Stimulated activated CD4-positive, alpha-beta T cell treated with anti-CD3 and anti-CD28 coated beads, TNF-alpha, amount 100 ng/mL, for 24 hours (primary cell): Measurements from ENCODE around the gene ZZZ3.
A peak's percentile ranks its signal among the peaks of the same experiment; 100 is the strongest.
"Not testable (repeated sequence)": the region's sequence is repeated elsewhere in the genome, so short reads cannot be mapped to it uniquely, and the experiment has no call there.

ENCODE experiments used
- DNase-seq, 3 experiments: peaks; one replicate each; pipeline ENCODE4 v3.0.0-alpha.2; 2020; ENCODE audit warnings: low read depth in 3 of 3

The ZZZ3 gene

GRCh38 chr1:77682460-77683159 is at the start of gene ZZZ3:
Gene ZZZ3, minus strand, starts transcription at chr1:77682658. Its CDS starts 49,304 bp downstream, at chr1:77633354.
- DNase-seq: peak; percentile 75 to 90 (median 83)

DNA sequence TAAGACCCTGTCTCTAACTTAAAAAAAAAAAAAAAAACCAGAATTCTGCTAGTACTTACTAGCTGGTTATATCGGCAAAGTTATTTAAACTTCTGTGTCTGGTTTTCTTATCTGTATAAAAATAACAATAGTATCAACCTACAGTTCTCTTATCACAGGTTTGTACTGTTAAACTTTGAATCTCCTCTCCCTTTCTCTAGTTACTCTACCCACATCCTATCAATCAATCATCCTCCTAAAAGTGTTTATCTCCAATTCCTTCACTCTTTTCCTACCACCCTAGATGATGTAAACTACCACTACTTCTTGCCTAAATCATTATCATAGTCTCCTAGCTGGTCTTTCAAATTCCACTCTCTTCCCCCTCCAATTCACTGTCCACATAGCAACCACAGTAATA is 49.6 kb upstream of the ZZZ3 start:
- DNase-seq: no peak

- DNase-seq: no peak
Measured at GRCh38 chr1:77725706-77726105, 43.2 kb upstream of the ZZZ3 start.

- DNase-seq: no peak
Measured at GRCh38 chr1:77718181-77718580, 35.7 kb upstream of the ZZZ3 start.

DNA sequence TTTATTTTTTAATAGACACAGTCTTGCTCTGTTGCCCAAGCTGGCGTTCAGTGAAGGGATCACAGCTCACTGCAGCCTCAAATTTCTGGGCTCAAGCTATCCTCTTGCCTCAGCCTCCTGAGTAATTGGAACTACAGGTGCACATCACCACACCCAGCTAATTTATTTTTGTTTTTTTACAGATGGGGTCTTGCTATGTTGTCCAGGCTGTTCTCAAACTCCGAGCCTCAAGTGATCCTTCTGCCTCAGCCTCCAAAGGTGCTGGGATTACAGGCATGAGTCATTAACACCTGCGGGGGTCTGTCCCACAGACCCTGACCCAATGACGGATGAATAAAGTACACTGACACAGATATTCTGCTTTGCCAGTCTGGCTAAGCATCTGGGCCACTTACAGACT is 33.6 kb upstream of the ZZZ3 start:
- DNase-seq: no peak

- no peak for DNase-seq
Measured at GRCh38 chr1:77709727-77710126, 27.3 kb upstream of the ZZZ3 start.

DNA sequence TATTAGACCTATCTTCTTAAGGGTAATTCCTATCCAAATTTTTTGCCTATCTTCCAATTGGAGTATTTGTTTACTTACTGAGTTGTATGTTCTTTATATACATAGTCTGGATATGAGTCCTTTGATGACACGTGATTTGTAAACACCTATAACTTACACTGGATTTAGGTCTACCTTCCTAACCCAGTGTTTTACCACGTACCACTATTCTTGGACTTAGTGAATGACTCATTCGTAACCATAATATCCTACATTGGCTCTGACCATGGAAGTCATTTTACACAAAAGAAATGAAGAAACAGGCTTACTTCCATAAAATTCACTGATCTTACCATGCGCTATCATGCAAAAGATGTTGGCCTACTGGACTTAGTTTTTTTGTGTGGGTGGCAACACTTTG is 23.9 kb upstream of the ZZZ3 start:
- DNase-seq: no peak

DNA sequence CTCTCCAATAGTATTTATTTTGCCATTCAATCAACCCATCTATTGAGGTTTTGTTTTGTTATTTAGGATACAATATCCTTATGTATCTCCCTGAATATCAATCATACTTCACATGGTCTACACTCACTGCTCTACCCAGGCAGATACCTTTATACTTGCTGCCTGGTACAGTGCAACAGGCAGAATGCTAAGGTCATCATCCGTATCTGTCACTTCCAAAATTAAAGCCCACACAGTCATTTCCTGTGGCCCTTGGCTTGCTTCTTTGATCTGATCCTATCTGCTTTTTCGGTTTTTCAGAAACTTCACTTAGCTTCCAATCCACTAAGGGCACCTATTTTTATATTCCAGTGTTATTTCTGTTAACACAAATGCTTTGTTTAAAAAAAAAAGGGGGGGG is 22.3 kb upstream of the ZZZ3 start:
- DNase-seq: no peak

GRCh38 chr1:77699673-77700072 is 17.2 kb upstream of the ZZZ3 start:
- DNase-seq: not testable (repeated sequence)

GRCh38 chr1:77697441-77697840 is 15.0 kb upstream of the ZZZ3 start:
- DNase-seq: no peak

GRCh38 chr1:77688939-77689338 is 6.5 kb upstream of the ZZZ3 start:
- no peak for DNase-seq

DNA sequence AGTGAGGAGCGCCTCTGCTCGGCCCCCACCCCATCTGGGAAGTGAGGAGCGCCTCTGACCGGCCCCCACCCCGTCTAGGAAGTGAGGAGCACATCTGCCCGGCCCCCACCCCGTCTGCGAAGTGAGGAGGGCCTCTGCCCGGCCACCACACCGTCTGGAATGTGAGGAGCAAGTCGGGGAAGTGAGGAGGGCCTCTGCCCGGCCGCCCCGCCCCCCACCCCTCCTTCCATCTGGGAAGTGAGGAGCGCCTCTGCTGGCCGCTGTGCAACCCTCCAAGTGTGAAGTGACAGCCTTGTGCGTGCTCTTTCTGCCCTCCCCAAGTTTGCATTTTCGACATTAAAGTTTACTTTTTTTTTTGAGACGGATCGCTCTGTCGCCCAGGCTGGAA is 5.1 kb upstream of the ZZZ3 start:
- no peak for DNase-seq

DNA sequence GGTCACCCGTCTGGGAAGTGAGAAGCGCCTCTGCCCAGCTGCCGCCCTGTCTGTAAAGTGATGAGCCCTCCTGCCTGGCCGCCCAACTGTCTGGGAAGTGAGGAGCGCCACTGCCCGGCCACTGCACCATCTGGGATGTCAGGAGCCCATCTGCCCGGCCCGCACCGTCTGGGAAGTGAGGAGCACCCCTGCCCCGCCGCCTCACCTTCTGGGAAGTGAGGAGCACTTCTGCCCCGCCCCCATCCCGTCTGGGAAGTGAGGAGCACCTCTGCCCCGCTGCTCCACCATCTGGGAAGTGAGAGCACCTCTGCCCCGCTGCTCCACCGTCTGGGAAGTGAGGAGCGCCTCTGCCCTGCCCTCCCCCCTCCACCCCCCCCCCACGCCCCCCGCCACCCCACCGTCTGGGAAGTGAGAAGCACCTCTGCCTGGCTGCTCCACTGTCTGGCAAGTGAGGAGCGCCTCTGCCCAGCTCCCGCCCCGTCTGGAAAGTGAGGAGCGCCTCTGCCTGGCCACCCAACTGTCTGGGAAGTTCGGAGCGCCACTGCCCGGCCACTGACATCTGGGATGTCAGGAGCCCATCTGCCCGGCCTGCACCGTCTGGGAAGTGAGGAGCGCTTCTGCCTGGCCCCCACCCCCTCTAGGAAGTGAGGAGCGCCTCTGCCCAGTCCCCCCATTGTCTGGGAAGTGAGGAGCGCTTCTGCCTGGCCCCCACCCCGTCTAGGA is 4.5 kb upstream of the ZZZ3 start:
- DNase-seq: no peak

- DNase-seq: peak; percentile 81 to 91 (median 83)
Measured at GRCh38 chr1:77683160-77684148, 996 bp upstream of the ZZZ3 start.

DNA sequence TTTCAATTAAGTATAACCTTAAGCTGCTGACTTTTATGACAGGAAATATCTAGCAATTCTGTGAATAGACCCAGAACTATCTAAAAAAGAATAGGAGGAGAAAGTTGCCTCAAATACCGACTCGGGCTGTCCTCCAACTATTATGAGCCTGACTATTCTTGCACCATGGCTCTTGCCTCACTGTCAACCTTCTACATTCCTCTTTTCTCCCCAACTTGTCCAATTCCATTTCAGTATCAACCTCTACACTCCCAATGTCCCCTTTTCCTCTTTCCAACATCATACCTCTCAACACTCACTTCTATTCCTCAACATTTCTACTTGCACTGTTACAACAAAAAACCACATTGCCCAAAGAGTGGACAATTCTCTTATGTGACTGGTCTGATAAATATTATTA is 2.3 kb downstream of the ZZZ3 start:
- DNase-seq: no peak

DNA sequence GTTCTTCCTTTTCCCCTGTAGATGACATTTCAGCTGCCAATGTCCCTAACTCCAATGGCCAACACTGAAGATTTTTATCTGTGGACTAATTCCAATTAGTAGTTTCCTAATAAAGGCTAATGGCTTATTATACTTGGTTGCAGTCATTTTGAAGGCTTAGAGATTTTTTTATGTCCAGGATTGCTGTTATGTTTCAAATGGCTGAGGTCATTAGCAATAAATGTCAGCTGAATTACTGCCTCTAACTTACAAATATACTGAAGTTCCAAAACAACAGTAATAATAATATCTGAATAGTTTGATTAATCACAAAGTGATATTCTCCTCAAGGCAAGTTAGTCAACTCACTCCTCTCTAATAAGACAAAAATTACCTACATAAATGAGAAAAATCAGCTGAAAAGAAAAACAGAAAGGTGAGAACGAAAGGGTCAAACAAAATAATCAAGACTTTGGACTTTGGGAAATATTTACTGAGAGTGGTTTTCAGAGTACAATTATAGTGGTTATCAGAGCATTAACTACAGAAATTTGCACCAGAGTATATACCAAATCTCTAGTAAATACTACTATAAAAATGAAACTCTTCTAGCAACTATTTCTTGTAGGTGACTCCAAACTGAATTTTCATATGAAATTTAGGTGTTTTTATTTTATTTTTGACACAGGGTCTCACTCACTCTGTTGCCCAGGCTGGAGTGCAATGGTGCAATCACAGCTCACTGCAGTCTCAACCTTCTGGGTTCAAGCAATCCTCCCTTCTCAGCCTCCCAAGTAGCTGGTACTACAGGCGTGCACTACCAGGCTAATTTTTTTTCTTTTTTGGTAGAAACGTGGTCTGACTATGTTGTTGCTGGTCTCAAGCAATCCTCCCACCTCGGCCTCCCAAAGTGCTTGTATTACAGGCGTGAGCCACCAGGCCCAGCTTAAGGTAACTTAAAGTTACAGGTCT is 3.5 kb downstream of the ZZZ3 start:
- DNase-seq: no peak

GRCh38 chr1:77674807-77675206 is 7.7 kb downstream of the ZZZ3 start:
- not testable (repeated sequence) for DNase-seq

DNA sequence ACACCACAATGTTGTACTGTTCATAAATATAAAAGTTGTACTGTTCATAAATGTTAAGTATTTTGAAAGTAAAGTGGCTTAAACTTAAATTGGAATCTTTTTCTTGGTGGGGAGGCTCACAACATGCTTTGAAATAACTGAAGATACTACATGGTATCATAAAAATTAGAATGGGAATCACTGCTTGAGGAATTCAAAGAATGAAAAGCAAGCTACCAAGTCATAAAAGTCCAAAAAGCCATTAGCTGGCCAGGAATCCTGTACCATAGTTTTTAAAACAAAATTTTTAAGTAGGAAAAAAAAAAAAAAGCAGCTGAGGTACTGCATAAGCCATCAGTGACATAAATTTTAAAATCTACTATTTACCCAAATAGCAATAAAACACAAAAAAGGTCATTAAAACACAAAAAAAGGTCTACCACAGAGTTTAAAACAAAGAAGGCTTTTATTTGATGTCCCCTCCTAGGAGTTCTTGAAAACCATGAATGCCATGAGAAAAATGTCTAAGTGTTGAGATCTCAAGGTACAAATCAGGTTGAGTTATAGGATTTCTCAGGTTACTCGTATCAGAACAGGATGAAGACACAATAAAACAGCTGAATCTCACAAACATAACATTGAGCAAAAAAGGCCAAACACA is 8.6 kb downstream of the ZZZ3 start:
- DNase-seq: no peak

GRCh38 chr1:77673030-77673429 is 9.4 kb downstream of the ZZZ3 start:
- no peak for DNase-seq

DNA sequence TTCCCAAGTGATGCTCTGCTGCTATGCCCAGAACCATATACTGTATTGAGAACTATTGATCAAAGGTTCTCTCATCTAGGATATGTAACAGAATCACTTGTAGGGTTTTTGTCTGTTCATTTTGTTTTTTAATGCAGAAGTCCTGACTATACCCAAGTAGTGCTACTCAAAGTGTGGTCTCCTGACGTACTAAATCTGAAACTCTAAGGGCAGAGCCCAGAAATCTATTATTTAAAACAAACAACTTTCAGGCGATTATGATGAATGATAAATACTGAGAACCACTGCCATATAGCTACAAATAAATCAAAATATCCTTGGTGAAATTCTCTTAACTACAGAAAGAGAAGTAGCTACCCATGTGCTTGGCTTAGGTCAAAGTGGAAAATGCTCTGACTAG is 10.1 kb downstream of the ZZZ3 start:
- no peak for DNase-seq

- no peak for DNase-seq
Measured at GRCh38 chr1:77671836-77672235, 10.6 kb downstream of the ZZZ3 start.
